Activated naive CD8-positive, alpha-beta T cell treated with anti-CD3 and anti-CD28 coated beads, Interleukin-2, amount 50 U/mL, for 16 hours (primary cell): ENCODE results near the gene HRH2.

Source experiments
- DNase-seq: peaks from one replicate; pipeline ENCODE4 v3.0.0-alpha.2; 2020; ENCODE audit warnings: low read depth, low spot score

Gene HRH2

DNA sequence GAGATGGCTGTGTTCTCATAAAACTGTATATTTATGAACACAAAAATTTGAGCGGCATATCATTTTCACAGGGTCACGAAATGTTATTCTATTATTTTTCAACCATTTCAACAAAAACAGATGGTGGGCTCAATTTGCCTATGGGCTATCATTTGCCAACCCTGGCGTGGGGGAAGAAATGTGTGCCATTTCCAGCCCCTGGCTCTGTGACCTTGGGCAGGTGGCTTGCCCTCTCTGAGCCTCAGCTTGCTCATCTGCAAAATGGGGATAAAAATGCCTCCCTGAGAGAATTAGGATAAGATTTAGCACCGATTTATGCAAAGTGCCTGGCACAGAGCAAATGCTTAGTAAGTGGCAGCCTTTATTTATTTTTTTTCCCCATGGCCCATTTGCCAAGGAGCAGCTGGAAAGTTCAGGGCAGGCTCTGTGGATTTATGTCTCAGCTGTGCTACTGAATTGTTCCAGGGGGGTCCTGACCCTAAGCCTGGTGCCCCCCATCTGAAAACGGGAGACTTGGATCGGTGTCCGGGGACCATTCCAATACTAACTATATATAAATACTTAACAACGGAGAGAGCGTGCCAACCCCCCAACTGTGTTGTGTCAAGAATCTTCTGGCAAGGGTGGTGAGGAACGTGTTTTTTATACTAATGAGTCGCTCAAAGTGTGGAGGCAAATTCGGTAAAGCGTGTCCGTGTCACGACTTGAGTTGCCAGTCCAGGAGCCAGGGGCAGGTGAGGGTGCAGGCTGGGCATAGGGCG, 34.5 kb downstream of the HRH2 start:
- no peak for DNase-seq

DNA sequence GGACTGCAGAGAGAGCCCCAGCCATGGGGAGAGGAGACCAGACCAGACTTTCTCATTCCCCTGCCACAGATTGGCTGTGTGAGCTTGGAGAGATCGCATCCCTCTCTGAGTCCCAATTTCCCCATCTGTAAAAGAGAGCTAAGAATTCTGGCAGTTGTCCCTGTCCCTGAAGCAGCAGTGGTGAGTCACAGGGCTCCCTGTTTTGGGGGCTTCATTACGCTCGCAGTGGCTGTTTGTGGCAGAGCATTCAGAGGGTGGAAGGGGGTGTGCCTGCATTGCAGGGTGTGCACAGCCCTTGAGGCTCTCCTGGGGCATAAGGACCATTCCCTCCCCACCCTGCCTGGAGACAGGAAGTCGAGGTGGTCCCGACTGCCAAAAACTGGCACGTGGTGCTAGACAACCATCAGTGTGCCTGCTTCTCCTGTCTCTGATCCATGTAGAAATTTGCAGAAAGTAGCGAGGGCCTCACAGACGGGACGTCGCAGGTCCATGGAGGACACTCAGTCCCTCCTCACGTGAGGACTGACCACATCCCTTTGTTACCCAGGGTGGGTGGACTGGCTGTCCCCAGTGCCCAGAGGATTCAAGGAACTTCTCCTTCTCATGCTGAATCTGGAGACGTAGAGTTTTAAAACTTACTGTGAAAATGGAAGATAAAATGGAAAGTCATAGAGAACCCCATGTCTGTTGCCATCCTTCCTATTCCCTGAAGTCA, 35.3 kb downstream of the HRH2 start:
- DNase-seq = no peak

DNA sequence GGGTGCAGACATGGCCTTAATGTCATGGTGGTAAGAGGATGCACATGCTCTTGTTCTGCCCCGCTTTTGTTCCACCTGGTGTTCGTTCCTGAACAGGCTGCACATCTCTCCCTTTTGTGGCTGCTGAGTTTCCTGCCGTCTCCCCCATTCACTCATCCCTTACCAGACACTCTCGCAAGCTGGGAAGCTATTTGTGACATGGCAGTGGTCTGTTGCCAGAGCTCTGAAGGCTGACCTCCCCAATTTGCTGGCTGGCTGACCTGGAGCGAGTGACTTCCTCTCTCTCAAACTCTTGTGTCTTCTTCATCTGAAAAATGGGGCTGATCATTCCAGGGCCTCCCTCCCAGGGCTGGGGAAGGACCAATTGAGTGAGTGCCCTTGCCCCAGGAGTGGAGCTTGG, 35.9 kb downstream of the HRH2 start:
- no peak for DNase-seq

DNA sequence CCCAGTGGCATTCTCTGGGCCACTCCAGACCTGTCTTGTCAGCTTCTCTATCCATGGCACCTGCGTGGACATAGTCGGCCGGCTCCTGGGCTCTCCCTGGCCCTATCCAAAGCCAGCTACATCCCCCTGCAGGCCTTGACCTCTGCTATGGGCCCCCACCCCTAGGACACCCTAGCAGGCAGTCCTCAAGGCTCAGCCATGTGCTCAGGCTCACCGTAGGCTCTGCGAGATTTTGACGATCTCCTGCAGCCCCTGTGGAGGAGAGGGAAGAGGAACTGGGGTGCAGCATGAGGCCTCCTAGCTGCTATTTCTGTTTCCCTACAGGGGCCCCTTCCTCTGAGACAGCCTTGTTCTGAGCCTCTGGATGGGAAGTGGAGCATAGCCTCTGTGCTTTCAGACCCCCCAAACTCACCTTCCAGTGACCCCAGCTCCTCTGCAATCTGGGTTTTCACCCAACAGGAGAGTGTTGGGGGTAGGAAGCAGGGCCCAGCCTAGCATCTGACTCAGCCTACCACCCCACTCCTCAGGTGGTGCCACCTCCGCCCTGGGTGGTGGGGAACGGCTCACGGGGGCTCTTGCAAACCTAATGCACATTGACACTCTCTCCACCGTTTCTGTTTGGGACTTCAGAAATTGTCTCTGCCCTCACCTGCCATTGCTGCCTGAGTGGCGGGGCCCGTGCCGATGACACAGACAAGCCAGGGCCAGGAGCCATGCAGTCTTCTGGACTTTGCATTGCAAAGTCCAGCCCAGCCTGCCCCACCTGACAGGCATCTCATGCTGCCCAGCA, 36.7 kb downstream of the HRH2 start:
- DNase-seq = no peak

DNA sequence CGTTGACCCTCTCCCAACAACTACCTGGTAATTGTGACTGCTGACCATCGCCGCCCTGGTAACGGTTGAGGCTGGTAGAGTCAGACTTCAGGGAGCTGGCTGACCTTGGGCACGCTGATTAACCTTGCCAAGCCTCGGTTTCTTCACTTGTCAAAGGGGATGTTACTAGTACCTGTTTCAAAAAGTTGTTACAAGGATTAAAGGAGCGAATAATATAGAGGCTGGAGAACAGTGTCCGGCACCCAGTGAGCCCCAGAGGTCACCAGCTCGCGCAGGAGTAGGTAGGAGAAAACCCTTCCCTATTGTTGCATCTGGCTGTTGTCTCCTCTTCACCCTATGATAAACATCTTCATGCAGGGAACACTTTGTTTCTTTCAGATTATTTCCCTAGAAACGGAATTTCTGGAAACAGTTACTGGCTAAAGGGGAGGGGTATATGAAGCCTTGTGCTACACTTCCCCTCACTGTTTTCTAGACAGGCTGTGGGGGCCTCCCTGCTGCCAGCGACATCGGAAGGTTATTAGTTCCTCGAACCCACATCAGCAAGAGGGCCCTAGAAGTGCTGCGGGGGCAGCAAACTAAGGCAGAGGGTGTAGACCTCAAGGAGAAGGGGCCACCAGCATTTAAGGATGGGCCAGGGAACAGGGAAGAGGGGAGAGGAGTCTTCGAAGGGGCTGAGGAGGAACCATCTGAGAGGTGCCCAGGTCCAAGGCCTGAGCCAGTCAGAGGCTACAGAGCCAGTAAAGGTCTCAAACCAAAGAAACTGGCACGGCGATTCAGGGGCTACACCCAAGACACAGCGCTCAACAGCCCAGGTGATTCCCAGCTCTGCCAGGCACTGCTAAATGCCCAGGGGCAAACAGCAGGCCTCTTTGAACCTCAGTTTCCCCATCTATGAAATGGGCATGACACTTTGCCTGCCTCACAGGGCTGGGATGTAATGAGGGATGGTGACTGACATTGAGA, 37.6 kb downstream of the HRH2 start:
- no peak for DNase-seq

DNA sequence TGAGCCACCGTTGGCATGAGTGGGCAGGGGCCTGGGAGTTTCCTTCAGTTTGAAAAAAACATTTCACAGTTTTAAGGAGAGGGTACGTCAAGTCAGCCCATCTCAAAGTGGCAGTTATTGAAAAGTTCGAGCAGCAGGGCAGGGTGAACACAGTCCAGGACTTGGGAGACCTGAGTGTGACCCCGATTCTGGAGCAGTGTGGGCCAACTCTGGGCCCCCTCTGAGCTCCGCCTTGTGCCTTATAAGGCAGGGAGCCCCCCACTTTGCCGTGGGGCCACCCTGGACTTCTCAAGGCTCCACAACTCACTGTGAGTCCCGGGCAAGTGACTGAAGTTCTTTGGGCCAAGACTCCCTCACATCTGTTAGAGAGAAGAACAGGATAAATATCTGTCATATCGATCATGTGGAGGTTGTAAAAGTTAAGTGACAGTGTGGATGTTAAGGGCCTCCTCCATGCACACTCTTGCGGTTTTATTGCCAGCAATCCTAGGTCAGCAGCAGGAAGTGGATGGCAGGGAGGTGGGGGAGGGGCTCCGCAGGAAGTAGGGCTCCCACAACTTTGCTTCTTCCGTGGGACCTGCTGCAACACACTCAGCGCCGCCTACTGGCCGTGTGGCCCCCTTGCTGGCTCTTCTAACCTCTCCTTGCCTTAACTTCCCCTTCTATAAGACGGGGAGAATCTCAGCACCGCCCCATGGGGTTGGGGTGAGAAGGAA, 38.4 kb downstream of the HRH2 start:
- peak; percentile 33 for DNase-seq

DNA sequence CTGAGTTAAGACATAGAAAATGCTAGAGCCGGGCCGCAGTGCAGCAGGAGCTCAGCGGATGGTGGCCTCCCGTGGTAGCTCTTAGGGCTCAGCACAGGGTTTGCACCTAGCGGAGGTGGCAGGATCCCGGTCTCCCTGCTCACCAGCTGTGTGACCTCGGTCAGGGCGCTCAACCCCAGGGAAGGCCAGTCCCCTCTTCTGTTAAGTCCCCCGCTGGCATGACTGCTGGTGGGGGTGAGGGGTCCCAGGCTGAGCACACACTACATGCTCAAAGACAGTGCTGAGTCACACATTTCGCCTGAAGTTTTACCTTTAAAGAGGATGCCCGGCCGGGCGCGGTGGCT, 39.0 kb downstream of the HRH2 start:
- no peak for DNase-seq

DNA sequence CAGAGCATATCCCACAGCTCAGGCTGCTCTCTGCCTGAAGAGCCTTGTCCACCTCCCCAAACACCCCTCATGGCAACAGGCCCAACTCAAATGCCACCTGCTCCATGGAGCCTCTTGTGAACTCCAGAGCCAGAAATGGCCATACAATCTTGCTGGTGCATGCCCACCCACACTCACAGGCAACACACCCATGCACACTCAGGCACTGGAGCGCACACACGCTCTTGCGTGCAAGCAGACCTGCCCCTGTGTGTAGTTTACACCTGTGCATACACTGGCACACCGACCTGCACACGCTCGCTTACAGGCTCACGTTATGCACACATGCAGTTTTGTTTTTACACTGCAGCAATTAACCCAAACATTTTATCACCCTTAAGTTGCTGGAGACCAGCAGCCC, 40.0 kb downstream of the HRH2 start:
- DNase-seq = no peak

DNA sequence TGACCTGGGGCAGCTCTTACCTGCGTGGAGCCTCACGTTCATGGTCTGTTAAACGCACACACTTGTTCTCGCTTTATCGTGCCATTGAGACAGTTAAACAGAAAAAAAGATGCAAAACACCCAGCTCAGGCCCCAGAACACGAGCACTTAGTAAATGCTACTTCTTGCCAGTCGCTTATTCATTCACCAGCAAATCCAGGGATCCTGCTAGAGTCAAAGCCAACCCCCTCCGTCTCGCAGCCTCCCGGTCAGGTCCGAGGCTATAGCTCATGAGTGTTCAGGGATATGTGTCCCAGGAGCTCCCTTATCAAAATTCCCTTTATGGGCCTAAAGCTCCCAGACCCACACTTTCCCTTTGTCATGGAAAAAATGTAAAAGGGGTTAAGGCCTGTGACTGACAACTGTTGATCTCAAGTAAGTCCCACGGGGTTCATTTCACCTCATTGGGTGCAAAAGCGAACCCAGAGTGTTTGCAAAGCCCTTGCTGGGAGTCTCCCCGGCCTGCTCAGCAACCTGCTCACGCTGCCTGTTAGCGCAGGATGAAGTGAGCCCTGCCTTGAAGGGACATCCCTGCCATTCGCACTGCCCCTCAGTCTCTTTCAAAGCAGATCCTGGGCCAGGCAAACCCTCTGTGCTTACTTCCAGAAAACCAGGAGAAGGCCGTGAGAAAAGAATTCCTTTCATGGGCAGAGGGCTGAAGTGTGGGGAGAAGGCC, 40.7 kb downstream of the HRH2 start:
- DNase-seq = no peak

DNA sequence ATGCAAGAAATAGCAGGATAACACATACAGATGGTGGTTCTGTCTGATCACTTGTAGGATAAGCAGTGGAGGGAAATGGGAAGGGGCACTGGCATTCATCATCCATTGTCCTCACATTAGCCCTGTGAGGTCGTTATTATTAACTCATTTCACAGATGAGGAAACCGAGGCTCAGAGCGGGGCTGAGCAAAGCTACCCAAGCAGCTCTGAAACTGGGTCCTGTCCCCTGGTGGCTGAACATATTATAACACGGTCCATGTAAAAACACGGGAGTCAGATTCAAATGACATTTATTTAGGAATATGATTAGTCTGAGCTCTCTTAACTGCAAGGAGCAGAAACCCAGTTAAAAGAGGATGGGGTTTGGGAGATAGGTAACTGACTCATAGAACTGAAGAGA, 43.1 kb downstream of the HRH2 start:
- no peak for DNase-seq

DNA sequence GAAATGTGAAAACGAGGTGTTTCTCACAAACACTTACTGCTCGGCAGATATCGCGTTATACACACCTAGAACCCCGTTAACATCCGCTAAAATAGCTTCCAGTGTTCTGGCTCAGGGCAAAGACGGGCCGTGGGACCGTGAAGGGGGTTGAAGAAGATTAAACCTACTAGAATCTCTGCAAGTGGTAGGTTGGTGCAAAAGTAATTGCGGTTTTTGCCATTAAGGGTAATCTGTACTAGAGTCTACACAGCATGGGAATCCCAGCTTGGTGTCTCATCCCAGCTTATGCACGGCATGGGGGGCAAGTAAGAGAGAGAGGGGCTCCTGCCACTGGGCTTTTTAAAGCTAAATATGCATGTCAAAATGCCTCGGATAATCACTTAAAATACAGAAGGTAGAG, 43.9 kb downstream of the HRH2 start:
- no peak for DNase-seq

DNA sequence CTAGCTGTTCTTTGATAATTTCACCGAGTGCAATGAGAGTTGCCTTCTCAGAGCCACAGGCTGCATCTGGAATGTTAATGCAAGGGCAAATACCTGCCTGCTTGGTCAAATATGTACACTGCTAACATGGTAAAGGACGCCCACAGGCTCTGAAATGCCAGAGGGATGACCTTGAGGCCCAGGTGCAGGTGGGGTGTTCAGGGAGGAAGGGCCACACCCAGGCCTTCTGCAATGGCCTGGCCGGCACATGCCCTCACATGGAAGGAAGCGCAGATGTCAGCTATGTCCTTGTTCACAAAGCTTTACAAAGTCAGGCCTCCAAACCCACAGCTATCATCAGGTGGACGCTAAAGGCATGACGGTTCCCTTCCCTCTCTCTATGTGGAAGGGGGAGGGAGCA, 48.6 kb downstream of the HRH2 start:
- DNase-seq = no peak

DNA sequence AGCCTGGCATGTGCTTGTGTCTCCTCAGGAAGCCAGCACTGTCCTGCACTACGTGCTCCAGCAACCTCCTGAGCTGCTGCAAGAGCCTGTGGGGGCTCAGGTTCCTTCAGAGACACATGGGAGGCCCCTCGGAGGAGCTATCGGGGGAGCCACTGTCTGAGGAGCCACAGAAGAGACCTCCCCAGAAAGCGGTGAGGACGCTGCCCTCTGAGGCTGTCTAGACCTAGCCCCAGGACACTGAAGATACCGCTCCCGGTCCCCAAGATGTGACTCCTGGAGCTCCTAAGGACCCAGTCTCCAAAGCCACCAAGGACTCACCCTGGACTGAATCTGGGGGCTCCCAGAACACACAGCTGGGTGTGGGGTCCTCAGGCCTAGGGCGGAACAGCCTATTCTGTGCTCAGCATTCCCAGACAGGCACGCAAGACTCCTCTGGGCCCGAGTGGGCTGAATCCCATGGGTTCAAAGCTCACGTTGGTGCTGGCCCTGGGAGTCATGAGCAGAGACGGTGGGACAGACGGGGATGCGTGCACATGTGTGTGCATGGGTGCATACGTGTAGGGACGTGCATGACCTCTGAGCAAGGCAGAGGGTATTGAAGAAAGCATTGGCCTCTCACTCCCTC, 50.0 kb downstream of the HRH2 start:
- no peak for DNase-seq

DNA sequence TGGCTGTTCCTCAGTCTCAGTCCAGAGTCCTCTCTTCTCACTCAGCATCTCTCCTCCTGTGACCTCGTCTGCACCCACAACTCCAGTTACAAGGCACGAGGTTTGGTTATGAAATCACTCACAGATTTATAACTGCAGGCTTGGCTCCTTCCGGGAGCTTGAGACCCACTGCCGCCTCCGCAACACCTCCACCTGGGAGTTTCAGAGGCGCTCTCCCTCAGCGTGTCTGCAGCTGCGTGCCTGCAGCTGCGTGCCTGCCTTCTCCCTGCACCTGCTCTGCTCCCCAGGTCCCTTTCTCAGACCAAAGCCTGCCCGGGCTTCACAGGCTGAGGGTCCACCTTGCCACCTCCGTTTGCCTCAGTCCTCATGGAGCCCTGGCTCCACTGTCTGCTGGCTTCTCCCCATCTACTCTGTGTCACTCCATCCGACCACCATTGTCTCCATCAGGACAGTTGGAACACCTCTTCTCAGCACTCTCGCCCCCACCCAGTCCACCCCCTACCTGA, 51.5 kb downstream of the HRH2 start:
- DNase-seq = no peak

DNA sequence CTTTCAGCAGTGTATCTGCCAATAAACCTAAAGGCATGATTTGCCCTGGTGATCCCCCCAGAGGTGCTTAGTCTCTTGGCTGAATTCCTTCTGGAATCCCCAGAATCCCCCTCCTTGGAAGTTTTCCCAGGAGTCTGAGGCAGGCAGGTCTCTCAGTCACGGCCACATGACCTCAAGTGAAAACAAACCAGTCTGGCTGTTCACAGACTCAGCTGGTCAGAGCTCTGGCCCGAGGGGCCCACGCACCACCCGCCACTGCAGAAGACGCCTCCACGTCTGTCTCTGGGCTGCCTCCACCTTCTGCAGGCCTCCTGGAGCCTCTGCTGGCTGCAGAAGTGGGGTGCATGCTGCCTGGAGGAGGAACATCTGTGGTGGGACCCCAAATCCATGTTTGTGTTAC, 52.5 kb downstream of the HRH2 start:
- DNase-seq = no peak

DNA sequence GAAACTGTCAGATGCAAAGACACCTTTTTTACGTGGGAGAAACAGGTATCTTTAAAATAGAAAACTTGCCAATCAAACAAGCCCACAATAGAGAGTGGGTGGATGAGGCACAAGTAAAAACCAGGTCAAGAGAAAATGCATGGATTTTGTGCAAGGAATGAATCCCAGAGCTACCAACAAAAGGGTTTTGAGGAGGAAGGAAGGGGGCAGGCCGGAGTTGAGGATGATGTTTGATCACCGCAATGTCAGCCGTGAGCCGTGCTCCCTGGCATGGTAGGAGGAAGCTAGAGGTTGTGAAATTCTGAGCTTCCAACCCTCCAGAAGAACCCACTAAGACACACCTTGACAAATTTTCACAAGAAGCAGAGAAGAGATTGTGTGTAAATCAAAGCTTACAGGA, 53.2 kb downstream of the HRH2 start:
- DNase-seq = no peak

DNA sequence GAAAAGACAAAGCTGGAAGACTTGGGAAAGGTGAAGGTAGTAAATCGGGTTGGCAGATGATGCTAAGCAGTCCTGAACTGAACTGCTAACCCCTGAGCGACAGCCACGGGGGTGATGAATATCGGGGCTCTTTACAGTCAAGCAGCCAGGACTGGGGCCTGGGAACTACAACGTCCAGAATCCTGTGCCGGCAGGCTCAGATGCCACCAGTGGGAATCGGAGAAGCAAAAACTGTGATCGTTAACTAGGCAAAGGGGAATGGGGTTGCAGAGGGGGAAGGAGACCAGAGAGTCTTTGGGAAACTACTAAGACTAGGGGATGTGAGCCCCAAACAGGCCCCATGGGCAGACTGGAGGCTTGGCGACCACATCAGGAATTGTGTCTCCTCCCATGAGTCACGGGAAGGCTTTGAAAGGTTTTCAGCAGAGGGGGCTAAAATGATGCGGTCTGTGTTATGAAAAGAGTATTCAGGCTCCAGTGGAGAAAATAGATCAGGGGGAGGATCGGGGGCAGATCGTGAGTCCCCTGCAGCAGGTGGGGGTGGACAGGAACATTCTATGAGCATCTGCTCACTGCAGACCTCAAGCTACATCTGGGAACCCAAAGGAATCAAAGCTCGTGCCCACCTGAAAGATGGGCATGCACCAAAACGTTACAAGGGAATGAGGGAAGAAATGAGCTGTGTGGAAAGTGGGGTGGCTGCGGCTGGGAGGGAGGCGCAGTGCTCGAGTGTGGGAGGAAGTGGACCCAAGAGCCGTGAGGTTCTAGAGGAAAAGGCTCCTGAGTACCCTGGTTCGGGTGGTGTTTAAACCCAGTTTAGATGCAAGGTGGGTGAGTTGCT, 53.8 kb downstream of the HRH2 start:
- no peak for DNase-seq

DNA sequence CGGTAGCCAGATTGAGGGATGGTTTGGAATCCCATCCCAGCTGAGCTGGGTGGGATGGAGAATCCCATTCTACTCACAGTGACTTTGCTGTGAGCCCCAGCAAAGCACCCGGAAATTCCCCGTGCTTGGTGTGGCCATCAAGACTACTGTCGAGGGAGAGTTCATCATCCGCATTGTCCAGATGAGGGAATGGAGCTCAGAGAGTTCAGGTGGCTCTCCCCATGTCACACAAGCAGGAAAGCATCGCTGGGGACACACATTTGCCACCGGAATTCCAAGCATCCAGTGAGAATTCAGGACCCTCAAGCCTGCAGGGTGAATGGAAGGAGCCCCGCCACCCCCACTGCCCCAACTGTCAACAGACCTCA, 54.4 kb downstream of the HRH2 start:
- no peak for DNase-seq

DNA sequence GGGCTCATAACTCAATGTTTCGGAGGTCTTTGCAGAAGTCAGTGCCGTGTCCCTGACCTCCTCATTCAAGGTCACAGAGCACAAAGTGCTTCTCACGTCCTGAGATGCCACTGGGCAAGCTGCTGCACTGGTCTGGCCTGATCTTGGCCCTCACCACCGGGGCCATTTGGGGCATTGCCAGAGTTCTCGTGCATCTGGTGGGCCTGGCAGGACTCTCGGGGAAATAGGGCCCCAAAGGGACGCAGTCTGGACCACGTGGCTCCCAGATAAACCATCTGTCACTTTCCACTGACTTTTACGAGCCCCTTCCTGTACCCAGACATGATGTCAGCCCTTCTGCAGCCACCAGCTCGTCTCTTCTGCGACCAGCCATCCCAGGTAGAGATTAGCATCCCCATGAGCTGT, 54.8 kb downstream of the HRH2 start:
- no peak for DNase-seq
